ENCODE measurements around the gene FAM184A.

The FAM184A gene

DNA sequence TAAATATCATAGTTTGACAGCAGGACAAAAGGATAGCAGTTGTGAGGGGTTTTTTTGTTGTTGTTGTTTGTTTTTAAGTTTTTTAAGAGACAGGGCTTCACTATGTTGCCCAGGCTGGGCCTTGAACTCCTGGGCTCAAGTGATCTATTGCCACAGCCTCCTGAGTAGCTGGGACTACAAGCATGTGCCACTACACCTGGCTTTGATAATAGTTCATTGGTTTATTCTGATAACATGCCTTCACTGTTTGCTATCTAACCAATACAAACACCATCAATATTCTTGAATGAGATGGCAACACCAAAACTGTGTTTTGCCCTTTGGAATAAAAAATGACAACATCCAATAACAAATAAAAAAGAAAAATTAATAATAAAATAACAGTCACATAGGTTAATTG, 41.2 kb downstream of the FAM184A start:
- TF ChIP-seq, protein P1, sequence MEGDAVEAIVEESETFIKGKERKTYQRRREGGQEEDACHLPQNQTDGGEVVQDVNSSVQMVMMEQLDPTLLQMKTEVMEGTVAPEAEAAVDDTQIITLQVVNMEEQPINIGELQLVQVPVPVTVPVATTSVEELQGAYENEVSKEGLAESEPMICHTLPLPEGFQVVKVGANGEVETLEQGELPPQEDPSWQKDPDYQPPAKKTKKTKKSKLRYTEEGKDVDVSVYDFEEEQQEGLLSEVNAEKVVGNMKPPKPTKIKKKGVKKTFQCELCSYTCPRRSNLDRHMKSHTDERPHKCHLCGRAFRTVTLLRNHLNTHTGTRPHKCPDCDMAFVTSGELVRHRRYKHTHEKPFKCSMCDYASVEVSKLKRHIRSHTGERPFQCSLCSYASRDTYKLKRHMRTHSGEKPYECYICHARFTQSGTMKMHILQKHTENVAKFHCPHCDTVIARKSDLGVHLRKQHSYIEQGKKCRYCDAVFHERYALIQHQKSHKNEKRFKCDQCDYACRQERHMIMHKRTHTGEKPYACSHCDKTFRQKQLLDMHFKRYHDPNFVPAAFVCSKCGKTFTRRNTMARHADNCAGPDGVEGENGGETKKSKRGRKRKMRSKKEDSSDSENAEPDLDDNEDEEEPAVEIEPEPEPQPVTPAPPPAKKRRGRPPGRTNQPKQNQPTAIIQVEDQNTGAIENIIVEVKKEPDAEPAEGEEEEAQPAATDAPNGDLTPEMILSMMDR (IDR thresholded peaks at IDR 0.05; ENCODE audit: poor library complexity, severe bottlenecking) = no peak
- no peaks in the 10 kb centered on the region for H3K27me3 ChIP-seq (ENCODE audit: insufficient read depth, poor library complexity, severe bottlenecking)
- H3K4me1 ChIP-seq (ENCODE audit: insufficient read depth, poor library complexity, severe bottlenecking) = no peaks in the 10 kb centered on the region
- ATAC-seq (ENCODE audit: low read depth) (no peak), DNase-seq (ENCODE audit: low spot score) (no peak)
- H3K36me3 ChIP-seq (ENCODE audit: low read depth) = no peaks in the 10 kb centered on the region
- H3K4me3 ChIP-seq (ENCODE audit: severe bottlenecking) = no peak overlapping the region
- H3K9me3 ChIP-seq (ENCODE audit: severe bottlenecking) = no peaks in the 10 kb centered on the region
- H3K27ac ChIP-seq (ENCODE audit: poor library complexity, severe bottlenecking) = no peak overlapping the region

DNA sequence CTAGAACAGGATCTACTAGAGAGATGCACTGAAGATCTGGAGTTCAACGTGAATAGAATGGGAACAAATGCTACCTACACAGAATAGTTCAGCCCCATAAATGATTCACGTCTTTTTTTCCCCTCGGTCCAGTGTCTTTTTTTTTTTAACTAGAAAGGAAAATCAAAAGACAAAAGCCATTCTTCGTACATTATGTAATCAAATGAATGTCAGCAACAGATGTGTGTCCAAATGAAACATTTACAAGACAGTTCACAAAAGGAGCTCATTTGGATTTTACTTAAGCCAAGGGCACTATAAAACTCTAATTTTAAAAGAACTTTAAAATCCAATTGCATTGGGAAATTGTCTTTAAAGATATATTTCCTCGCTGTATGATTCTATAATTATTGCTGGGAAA, 42.4 kb downstream of the FAM184A start:
- Histone ChIP-seq H3K9me3 (ENCODE audit: severe bottlenecking) (no peaks in the 10 kb centered on the region), H3K27me3 (ENCODE audit: insufficient read depth, poor library complexity, severe bottlenecking) (no peaks in the 10 kb centered on the region), H3K36me3 (ENCODE audit: low read depth) (no peaks in the 10 kb centered on the region), H3K4me1 (ENCODE audit: insufficient read depth, poor library complexity, severe bottlenecking) (no peaks in the 10 kb centered on the region), H3K27ac (ENCODE audit: poor library complexity, severe bottlenecking) (no peak overlapping the region), H3K4me3 (ENCODE audit: severe bottlenecking) (no peak overlapping the region)
- DNase-seq (ENCODE audit: low spot score) (no peak), ATAC-seq (ENCODE audit: low read depth) (no peak)
- TF ChIP-seq, protein P1 (IDR thresholded peaks at IDR 0.05; ENCODE audit: poor library complexity, severe bottlenecking) = no peak

DNA sequence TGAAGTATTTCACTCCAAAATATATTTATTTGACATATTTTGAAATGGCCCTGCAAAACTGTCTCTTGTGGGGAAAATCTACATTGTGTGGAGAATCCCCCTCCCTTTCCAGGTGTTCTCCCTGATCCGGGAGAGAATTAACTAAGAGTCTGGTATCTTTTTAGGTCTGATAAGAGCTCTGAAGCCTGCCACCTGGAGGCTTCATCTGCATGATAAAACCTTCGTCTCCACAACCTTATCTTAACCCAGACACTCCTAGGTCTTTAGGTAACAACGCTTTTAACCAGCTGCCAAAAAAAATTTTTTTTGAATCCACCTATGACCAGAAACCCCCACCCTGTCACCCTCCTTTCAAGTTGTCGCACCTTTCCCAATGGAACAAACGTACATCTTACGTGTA, 43.0 kb downstream of the FAM184A start:
- Histone ChIP-seq H3K36me3 (ENCODE audit: low read depth) (no peaks in the 10 kb centered on the region), H3K9me3 (ENCODE audit: severe bottlenecking) (no peaks in the 10 kb centered on the region), H3K27me3 (ENCODE audit: insufficient read depth, poor library complexity, severe bottlenecking) (no peaks in the 10 kb centered on the region), H3K27ac (ENCODE audit: poor library complexity, severe bottlenecking) (no peak overlapping the region), H3K4me1 (ENCODE audit: insufficient read depth, poor library complexity, severe bottlenecking) (no peaks in the 10 kb centered on the region), H3K4me3 (ENCODE audit: severe bottlenecking) (no peak overlapping the region)
- ATAC-seq (ENCODE audit: low read depth) = no peak
- TF ChIP-seq, protein P1 (IDR thresholded peaks at IDR 0.05; ENCODE audit: poor library complexity, severe bottlenecking) = no peak
- no peak for DNase-seq (ENCODE audit: low spot score)

DNA sequence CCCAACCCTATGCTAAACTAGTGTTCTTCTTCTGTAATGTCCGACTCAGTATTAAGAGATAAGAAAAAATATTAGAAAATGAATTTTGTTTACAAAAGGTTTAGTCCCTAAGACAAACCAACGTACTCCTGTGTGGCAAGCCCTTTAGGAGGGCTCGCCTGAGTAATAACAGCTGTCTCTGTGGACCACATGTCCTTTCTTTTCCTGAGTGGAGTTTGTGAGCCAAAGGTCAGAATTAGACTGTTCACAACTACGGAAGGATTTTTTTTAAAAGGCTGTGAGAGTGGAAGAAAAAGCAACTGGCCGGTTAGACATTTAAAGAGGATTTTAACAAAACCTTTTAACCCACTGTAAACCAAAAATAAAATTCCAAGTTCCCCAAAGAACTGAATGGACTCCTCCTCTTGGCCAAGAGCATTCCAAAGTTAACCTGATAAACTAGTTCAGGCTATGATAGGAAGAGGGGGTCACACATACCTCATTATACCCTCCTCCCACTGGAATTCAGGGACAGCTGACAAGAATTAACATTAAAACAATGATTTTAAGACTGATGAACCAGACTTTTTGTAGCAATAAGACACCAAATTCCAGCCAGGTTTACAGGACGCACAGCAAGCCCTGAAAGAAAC, 43.5 kb downstream of the FAM184A start:
- H3K36me3 ChIP-seq (ENCODE audit: low read depth) = no peaks in the 10 kb centered on the region
- H3K27ac ChIP-seq (ENCODE audit: poor library complexity, severe bottlenecking) = no peak overlapping the region
- no peaks in the 10 kb centered on the region for H3K9me3 ChIP-seq (ENCODE audit: severe bottlenecking)
- no peak overlapping the region for H3K4me3 ChIP-seq (ENCODE audit: severe bottlenecking)
- H3K4me1 ChIP-seq (ENCODE audit: insufficient read depth, poor library complexity, severe bottlenecking) = no peaks in the 10 kb centered on the region
- ATAC-seq (ENCODE audit: low read depth) = no peak
- TF ChIP-seq, protein P1 (IDR thresholded peaks at IDR 0.05; ENCODE audit: poor library complexity, severe bottlenecking) = no peak
- no peaks in the 10 kb centered on the region for H3K27me3 ChIP-seq (ENCODE audit: insufficient read depth, poor library complexity, severe bottlenecking)
- DNase-seq (ENCODE audit: low spot score) = no peak

DNA sequence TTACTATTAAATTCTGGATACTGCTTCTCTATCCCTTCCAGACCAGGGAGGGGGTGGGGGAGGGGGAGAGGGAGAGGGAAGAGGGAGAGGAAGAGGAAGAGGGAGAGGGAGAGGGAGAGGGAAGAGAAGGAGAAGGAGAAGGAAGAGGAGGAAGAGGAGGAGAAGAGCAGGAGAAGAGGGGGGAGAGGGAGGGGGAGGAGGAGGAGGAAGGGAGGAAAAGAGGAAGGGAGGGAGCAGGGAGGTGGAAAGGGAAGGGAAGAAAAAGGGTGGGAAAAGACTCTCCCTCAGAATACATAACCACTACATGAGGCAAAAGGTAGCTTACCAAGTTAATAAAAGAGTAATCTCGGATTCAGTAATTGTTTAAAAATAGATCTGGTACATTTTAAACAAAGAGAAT, 46.0 kb downstream of the FAM184A start:
- no peak for ATAC-seq (ENCODE audit: low read depth)
- no peak for DNase-seq (ENCODE audit: low spot score)
- Histone ChIP-seq H3K9me3 (ENCODE audit: severe bottlenecking) (no peaks in the 10 kb centered on the region), H3K36me3 (ENCODE audit: low read depth) (no peaks in the 10 kb centered on the region), H3K4me3 (ENCODE audit: severe bottlenecking) (no peak overlapping the region), H3K27ac (ENCODE audit: poor library complexity, severe bottlenecking) (no peak overlapping the region), H3K4me1 (ENCODE audit: insufficient read depth, poor library complexity, severe bottlenecking) (no peaks in the 10 kb centered on the region), H3K27me3 (ENCODE audit: insufficient read depth, poor library complexity, severe bottlenecking) (no peaks in the 10 kb centered on the region)
- TF ChIP-seq, protein P1 (IDR thresholded peaks at IDR 0.05; ENCODE audit: poor library complexity, severe bottlenecking) = no peak
